Psoas muscle (tissue), 8 donors: ENCODE results near the gene SLC16A4. TPM values are rescaled to one million over a fixed set of nuclear protein-coding genes. Genes with fewer than 3 reads are reported as not detected.

Experiments
- ATAC-seq, 4 donors: fragments of 200-7000 bp; cut with Tn5 transposase; one replicate each; pipeline ENCODE4 v1.9.1; 2020; ENCODE audit warnings: moderate library complexity in 3 of 4, mild to moderate bottlenecking in 2 of 4
- DNase-seq, 2 donors: peaks; one replicate each; pipeline ENCODE4 v3.0.0-alpha.2; 2020
- H3K27ac ChIP-seq: fragments of 200-600 bp; one replicate; pipeline ENCODE4 v1.8.0; 2022
- H3K27me3 ChIP-seq, 3 donors: fragments of 200-600 bp in 1 of 3; one replicate each; pipeline versions ENCODE4 v1.6.1 to v1.8.0; 2013 to 2022; ENCODE audit warnings: low read length in 2 of 3, mild to moderate bottlenecking in 2 of 3, moderate library complexity in 1 of 3; ENCODE audit not compliant: insufficient read depth in 3 of 3
- H3K36me3 ChIP-seq, 2 donors: fragments of 200-600 bp in 1 of 2; one replicate each; pipeline versions ENCODE4 v1.6.1 to v1.8.0; 2013 to 2022; ENCODE audit warnings: low read depth in 1 of 2, mild to moderate bottlenecking in 1 of 2, moderate library complexity in 1 of 2; ENCODE audit not compliant: insufficient read depth in 1 of 2
- H3K4me1 ChIP-seq: fragments of 200-600 bp; one replicate; pipeline ENCODE4 v1.8.0; 2022
- H3K4me3 ChIP-seq: fragments of 200-600 bp; one replicate; pipeline ENCODE4 v1.8.0; 2022; ENCODE audit warnings: mild to moderate bottlenecking
- H3K9me3 ChIP-seq: fragments of 200-600 bp; one replicate; pipeline ENCODE4 v1.8.0; 2022
- WGBS, 3 donors: extraction: QIAGEN DNeasy Blood & Tissue Kit; methylation state at CpG; one replicate each; pipeline versions ENCODE4 v1.1.6 to v1.1.7; 2013; 5-methylcytosine and 5-hydroxymethylcytosine counted together
- intact Hi-C, 2 donors: fragments of 100-400 bp; cut with DNase I; formaldehyde crosslinking; loops; one replicate each; pipeline versions ENCODE4 v1.11.0 to v1.14.2; 2022
- polyA plus RNA-seq, 3 donors: library from polyadenylated mRNA; stranded (reverse); fragments of 200-250 nt; gene quantifications; one replicate each; pipeline ENCODE4 v1.2.3, GENCODE V29; 2013
- total RNA-seq, 4 donors: library from RNA; stranded (reverse); fragmentation: NEBNext Ultra II Directional in 2 of 4; extraction: Animal tissue kit (Norgen Biotek cat#: 25700) in 2 of 4; gene quantifications; one replicate each; pipeline versions ENCODE4 v1.2.1 to v1.2.4, GENCODE V29; 2021 to 2023
- TF ChIP-seq, protein P1 (sequence below): fragments of 200-600 bp; IDR thresholded peaks from one replicate; pipeline ENCODE4 v1.8.0; 2022; ENCODE audit warnings: antibody characterized with exemption
- donor health status: healthy with polysubstance abuse.
- donor health status: DM: no; HTN: no; CAD: no; lungs with moderate emphysema.
- donor health status: Bipolar disorder and iron deficiency.
- donor health status: healthy.
- donor health status: DM: yes; HTN: yes; CAD: no.
- donor health status: DM: no; HTN: no; CAD: no.
- donor health status: DM: no; HTN: no; CAD: no.
- donor health status: DM: yes; HTN: yes; CAD: no.

The SLC16A4 gene
- total and polyA plus RNA-seq, 7 donors: 0.79 to 4.3 (median 1.0) TPM

DNA sequence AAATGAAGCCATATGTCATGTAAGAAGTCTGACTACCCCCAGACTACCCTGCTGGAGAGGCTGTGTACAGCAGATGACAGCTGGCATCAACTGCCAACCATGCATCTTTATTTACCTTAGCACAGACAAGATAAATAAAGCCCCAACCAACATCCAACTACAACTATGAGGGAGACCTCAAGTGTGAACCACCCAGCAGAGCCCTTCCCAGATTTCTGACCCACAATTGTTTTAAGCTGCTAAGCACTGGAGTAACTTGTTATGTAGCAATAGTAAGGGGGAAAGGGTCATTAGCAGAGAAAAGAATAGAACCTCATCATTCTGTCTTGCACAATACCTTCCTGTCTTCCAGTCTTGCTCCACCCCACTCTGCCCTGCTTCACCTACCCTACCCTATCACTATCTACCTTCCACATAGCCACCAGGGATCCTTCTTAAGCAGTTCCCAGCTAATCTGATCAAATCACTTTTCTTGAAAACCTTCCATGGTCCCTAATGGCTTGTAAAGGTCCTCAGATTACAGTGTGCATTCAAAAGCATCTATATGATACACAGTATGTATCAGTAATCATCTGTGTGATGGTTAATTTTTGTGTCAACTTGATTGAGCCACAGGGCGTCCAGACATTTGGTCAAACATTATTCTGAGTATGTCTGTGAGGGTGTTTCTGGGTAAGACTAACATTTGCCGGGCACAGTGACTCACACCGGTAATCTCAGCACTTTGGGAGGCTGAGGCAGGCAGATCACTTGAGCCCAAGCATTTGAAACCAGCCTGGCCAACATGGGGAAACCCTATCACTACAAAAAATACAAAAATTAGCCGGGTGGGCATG is 71.3 kb downstream of the SLC16A4 start:
- intact Hi-C loops: loop anchor here in 1 of 2 donors (10.0 kb wide), 1 partner anchor 145 kb away; no protein-coding TSS in a partner anchor
- TF ChIP-seq, protein P1, sequence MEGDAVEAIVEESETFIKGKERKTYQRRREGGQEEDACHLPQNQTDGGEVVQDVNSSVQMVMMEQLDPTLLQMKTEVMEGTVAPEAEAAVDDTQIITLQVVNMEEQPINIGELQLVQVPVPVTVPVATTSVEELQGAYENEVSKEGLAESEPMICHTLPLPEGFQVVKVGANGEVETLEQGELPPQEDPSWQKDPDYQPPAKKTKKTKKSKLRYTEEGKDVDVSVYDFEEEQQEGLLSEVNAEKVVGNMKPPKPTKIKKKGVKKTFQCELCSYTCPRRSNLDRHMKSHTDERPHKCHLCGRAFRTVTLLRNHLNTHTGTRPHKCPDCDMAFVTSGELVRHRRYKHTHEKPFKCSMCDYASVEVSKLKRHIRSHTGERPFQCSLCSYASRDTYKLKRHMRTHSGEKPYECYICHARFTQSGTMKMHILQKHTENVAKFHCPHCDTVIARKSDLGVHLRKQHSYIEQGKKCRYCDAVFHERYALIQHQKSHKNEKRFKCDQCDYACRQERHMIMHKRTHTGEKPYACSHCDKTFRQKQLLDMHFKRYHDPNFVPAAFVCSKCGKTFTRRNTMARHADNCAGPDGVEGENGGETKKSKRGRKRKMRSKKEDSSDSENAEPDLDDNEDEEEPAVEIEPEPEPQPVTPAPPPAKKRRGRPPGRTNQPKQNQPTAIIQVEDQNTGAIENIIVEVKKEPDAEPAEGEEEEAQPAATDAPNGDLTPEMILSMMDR: no peak
- no peaks in the 10 kb centered on the region for H3K4me1 ChIP-seq

DNA sequence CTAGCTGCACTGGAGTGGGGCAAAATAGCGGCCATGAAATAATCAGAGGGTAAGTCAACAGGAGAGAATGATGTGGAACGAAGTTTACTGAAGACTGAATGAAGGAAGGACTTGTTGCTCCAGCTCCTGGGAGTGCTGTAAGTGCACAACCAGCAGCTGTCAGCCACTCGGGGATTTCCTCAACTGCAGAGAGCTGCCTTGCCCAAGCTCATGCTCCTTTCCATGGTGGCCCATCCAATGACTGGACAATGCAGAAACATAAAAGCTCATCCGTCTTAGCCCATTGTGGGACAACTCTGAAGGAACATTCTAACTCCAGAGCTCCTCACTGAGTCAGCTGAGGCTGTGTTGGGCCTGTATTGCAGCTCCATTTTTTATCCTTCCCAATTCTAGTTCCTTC is 72.8 kb downstream of the SLC16A4 start:
- H3K4me1 ChIP-seq: no peaks in the 10 kb centered on the region
- no peaks in the 10 kb centered on the region for H3K27me3 ChIP-seq
- intact Hi-C loops: loop anchor here in 1 of 2 donors (10.0 kb wide), 1 partner anchor 147 kb away; no protein-coding TSS in a partner anchor
- WGBS, 3 donors: 83 to 86% (median 84%) methylated on average over 4 of the region's 4 CpGs
- H3K36me3 ChIP-seq: no peaks in the 10 kb centered on the region
- ATAC-seq (no peak), DNase-seq (no peak)
- H3K27ac ChIP-seq: no peak overlapping the region
- H3K9me3 ChIP-seq: no peaks in the 10 kb centered on the region
- TF ChIP-seq, protein P1: no peak
- H3K4me3 ChIP-seq: no peak overlapping the region

More for the DNA sequence above, 71.3 kb downstream of the SLC16A4 start:
- no peaks in the 10 kb centered on the region for H3K36me3 ChIP-seq
- no peak overlapping the region for H3K4me3 ChIP-seq
- no peaks in the 10 kb centered on the region for H3K9me3 ChIP-seq
- WGBS, 3 donors: 74 to 86% (median 84%) methylated on average over 4 of the region's 4 CpGs
- ATAC-seq: no peak
- DNase-seq: no peak
- H3K27me3 ChIP-seq: no peaks in the 10 kb centered on the region
- H3K27ac ChIP-seq: no peak overlapping the region

DNA sequence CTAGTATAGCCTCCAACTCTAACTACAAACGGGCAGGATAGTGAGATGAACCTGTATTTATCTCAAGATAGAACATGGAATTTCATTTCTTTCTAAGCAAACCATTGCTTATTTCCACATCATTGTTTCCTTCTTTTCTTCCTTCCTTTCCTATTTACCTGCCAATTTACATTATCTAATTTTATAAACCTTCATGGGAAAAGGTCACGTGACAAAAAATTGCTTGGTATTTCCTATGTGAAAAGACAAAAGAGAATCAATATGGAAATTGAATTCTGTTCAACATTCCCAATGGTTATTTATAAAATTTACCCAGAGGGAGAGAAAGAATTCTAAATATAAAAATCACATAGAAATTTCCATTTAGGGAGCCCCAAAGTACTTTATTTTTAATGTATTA is 74.1 kb downstream of the SLC16A4 start:
- no peaks in the 10 kb centered on the region for H3K27me3 ChIP-seq
- no peaks in the 10 kb centered on the region for H3K9me3 ChIP-seq
- 70 to 84% (median 72%) methylated on average over 2 of the region's 2 CpGs for WGBS, 3 donors
- H3K36me3 ChIP-seq: no peaks in the 10 kb centered on the region
- H3K4me1 ChIP-seq: no peaks in the 10 kb centered on the region
- intact Hi-C loops: loop anchor here in 1 of 2 donors (10.0 kb wide), 1 partner anchor 148 kb away; no protein-coding TSS in a partner anchor
- no peak overlapping the region for H3K27ac ChIP-seq
- ATAC-seq: no peak
- DNase-seq: no peak
- H3K4me3 ChIP-seq: no peak overlapping the region
- TF ChIP-seq, protein P1: no peak

Other genes starting within 250 kb of the SLC16A4 start
- under 1 TPM; 0.09 to 0.19 (median 0.15) TPM for gene SLC6A17, start 240.5 kb downstream of the SLC16A4 start, total RNA-seq
- under 1 TPM; 0.03 to 0.10 (median 0.08) TPM for gene SLC6A17, start 240.5 kb downstream of the SLC16A4 start, polyA plus RNA-seq
- 10 to 100 TPM in 1 of 4 donors, 1 to 10 TPM in 3; 5.1 to 14.5 (median 5.9) TPM for gene KCNC4, start 180.7 kb downstream of the SLC16A4 start, total RNA-seq
- gene KCNC4, start 180.7 kb downstream of the SLC16A4 start, polyA plus RNA-seq: 1 to 10 TPM; 2.4 to 9.2 (median 3.1) TPM
- 10 to 100 TPM; 18.9 to 32.0 (median 25.0) TPM for gene RBM15, start 51.6 kb downstream of the SLC16A4 start, total RNA-seq
- 10 to 100 TPM in 1 of 3 donors, 1 to 10 TPM in 2; 1.9 to 22.4 (median 4.4) TPM for gene RBM15, start 51.6 kb downstream of the SLC16A4 start, polyA plus RNA-seq
- 100 to 1,000 TPM; 166 to 250 (median 207) TPM for gene LAMTOR5, start 16.7 kb upstream of the SLC16A4 start, total RNA-seq
- gene LAMTOR5, start 16.7 kb upstream of the SLC16A4 start, polyA plus RNA-seq: 100 to 1,000 TPM; 348 to 541 (median 375) TPM
- gene PROK1, start 60.1 kb upstream of the SLC16A4 start, total RNA-seq: under 1 TPM in 3 of 4 donors, not detected in 1; 0.15 to 0.21 (median 0.16) TPM
- gene PROK1, start 60.1 kb upstream of the SLC16A4 start, polyA plus RNA-seq: 10 to 100 TPM in 1 of 3 donors, under 1 TPM in 2; 0.23 to 15.0 (median 0.68) TPM
- gene KCNA10, start 128.1 kb upstream of the SLC16A4 start, total RNA-seq: not detected
- gene KCNA10, start 128.1 kb upstream of the SLC16A4 start, polyA plus RNA-seq: not detected
- gene KCNA2, start 215.3 kb upstream of the SLC16A4 start, total RNA-seq: 1 to 10 TPM in 1 of 4 donors, under 1 TPM in 3; 0.05 to 1.1 (median 0.64) TPM
- gene KCNA2, start 215.3 kb upstream of the SLC16A4 start, polyA plus RNA-seq: under 1 TPM; 0.06 to 0.43 (median 0.14) TPM